HL-60 (cell line): ENCODE results near the gene CCRL2.

Experiments used
- CTCF ChIP-seq: IDR thresholded peaks from one replicate; pipeline ENCODE4 v1.5.1; 2011; ENCODE audit warnings: low read length, control low read depth, inconsistent platforms; ENCODE audit not compliant: insufficient read depth
- GABPA ChIP-seq: IDR thresholded peaks from 2 replicates; pipeline ENCODE4 v1.6.1; 2012; ENCODE audit warnings: low read depth
- POLR2AphosphoS5 ChIP-seq: IDR thresholded peaks from 2 replicates; pipeline ENCODE4 v1.6.1; 2012; ENCODE audit warnings: low read depth
- REST ChIP-seq: IDR thresholded peaks from 2 replicates; pipeline ENCODE4 v1.6.1; 2012; ENCODE audit warnings: low read depth; ENCODE audit not compliant: insufficient replicate concordance
- SPI1 ChIP-seq: IDR thresholded peaks from 2 replicates; pipeline ENCODE4 v1.6.1; 2012; ENCODE audit warnings: low read depth, mild to moderate bottlenecking, borderline replicate concordance

GRCh38 chr3:46372492-46373359 is 34.3 kb upstream of the CCRL2 start:
- peak; percentile 84 for TF ChIP-seq CTCF
- no peak for TF ChIP-seq POLR2AphosphoS5
- no peak for TF ChIP-seq REST
- TF ChIP-seq SPI1: no peak
- TF ChIP-seq GABPA: no peak
